Endothelial cell of umbilical vein (primary cell): ENCODE results near the gene SH3YL1.

Experiments
- EZH2 ChIP-seq: IDR thresholded peaks from 2 replicates; pipeline ENCODE4 v1.6.1; 2012; ENCODE audit warnings: borderline replicate concordance, low read depth, mild to moderate bottlenecking, moderate library complexity, low read length, inconsistent platforms; ENCODE audit not compliant: severe bottlenecking
- JUN ChIP-seq: IDR thresholded peaks from 2 replicates; pipeline ENCODE4 v1.6.1; 2011; ENCODE audit warnings: borderline replicate concordance, low read depth; ENCODE audit not compliant: insufficient read length, insufficient read depth
- POLR2A ChIP-seq: IDR thresholded peaks from 2 replicates; pipeline ENCODE4 v1.6.1; 2012; ENCODE audit warnings: low read depth, mild to moderate bottlenecking, control low read depth, low read length
- POLR2AphosphoS5 ChIP-seq: IDR thresholded peaks from 2 replicates; pipeline ENCODE4 v1.6.1; 2012; ENCODE audit warnings: low read depth, mild to moderate bottlenecking, control low read depth, low read length, moderate library complexity; ENCODE audit not compliant: insufficient read depth
- TF ChIP-seq, protein P1 (sequence below): IDR thresholded peaks from 2 replicates; pipeline ENCODE4 v1.6.1; 2011; ENCODE audit not compliant: insufficient read depth, insufficient read length
- TF ChIP-seq, protein P2 (sequence below), 2 donors: IDR thresholded peaks; 1 replicate in 1 of 2; 2 replicates in 1 of 2; pipeline ENCODE4 v1.5.1; 2011; ENCODE audit warnings: low read length in 2 of 2, mild to moderate bottlenecking in 2 of 2, moderate library complexity in 2 of 2, control low read depth in 1 of 2, inconsistent platforms in 1 of 2, low read depth in 1 of 2; ENCODE audit not compliant: insufficient read depth in 1 of 2; ENCODE audit errors: extremely low read depth in 1 of 2

DNA sequence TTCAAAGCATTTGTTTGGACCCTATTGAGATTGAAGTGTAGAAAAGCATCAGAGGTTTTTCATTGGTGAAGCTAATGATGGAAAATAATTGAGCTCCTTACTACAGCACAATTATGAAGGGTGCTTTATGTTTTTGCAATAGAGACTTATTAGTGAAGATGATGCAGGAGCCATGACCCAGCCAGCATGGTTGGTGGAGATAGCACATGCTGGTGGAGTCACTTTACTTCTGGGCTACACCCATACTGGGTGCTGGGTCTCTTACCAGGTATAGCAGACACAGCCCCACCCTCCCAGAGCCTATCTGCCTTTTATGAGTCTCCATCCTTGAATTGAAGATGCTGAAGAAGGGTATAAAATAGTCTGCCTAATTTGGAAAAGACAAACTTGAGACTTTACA lies 4.5 kb upstream of the SH3YL1 start:
- TF ChIP-seq, protein P1, sequence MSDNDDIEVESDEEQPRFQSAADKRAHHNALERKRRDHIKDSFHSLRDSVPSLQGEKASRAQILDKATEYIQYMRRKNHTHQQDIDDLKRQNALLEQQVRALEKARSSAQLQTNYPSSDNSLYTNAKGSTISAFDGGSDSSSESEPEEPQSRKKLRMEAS, result no peak
- TF ChIP-seq, protein P2, sequence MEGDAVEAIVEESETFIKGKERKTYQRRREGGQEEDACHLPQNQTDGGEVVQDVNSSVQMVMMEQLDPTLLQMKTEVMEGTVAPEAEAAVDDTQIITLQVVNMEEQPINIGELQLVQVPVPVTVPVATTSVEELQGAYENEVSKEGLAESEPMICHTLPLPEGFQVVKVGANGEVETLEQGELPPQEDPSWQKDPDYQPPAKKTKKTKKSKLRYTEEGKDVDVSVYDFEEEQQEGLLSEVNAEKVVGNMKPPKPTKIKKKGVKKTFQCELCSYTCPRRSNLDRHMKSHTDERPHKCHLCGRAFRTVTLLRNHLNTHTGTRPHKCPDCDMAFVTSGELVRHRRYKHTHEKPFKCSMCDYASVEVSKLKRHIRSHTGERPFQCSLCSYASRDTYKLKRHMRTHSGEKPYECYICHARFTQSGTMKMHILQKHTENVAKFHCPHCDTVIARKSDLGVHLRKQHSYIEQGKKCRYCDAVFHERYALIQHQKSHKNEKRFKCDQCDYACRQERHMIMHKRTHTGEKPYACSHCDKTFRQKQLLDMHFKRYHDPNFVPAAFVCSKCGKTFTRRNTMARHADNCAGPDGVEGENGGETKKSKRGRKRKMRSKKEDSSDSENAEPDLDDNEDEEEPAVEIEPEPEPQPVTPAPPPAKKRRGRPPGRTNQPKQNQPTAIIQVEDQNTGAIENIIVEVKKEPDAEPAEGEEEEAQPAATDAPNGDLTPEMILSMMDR (IDR thresholded peaks at IDR 0.05; ENCODE audit: extremely low read depth in 1 of 2, insufficient read depth in 1 of 2, low read depth in 1 of 2, low read length in 2 of 2), result no peak
- no peak for TF ChIP-seq EZH2
- TF ChIP-seq JUN, result no peak
- TF ChIP-seq POLR2AphosphoS5, result no peak
- TF ChIP-seq POLR2A, result no peak
